Effector CD4-positive, alpha-beta T cell (primary cell): Measurements from ENCODE around the gene CPZ.
"Not testable (repeated sequence)": the region's sequence is repeated elsewhere in the genome, so short reads cannot be mapped to it uniquely, and the experiment has no call there.

ENCODE experiments used
- DNase-seq: peaks from one replicate; pipeline ENCODE4 v3.0.0-alpha.2; 2020

The CPZ gene

DNA sequence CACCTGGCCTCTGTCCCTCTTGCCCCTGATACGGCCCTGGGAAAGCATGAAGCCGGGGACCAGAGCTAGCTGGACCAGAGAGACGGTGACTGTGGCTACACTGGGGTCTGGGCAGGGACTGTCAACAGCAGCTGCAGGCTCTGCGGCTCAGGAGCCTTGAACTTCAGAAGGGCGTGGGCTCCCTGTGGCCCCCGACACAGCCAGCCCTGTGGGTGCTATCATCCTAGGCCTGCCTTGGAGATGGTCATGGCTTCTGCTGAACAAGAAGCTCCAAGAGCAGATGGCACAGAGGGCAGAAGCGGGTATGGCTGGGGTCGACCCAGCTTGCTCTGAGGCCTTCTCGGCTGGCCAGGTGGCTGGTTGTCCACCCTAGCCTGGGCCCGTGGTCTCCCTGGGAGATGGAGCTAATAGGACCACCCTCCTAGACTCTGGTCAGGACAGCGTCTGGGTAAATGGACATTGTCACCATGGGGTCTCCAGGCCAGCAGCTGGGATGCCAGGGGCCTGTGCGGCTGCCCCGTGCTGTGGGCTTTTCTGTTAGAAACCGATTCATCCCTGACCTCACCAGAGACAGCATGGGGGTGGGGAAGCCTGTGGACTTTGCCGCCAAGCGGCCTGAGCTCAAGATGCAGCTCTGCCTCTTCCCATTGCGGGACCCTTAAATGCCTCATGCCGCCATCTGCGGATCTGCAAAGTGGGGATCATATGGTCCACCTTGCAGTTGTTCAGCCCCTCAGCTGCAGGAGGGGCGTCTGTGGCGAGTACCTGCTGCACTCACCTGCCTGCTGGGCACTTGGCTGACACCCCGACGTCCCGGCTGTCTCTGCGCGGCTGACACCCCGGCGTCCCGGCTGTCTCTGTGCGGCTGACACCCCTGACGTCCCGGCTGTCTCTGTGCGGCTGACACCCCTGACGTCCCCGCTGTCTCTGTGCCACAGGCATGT is 21.1 kb downstream of the CPZ start:
- DNase-seq = no peak

DNA sequence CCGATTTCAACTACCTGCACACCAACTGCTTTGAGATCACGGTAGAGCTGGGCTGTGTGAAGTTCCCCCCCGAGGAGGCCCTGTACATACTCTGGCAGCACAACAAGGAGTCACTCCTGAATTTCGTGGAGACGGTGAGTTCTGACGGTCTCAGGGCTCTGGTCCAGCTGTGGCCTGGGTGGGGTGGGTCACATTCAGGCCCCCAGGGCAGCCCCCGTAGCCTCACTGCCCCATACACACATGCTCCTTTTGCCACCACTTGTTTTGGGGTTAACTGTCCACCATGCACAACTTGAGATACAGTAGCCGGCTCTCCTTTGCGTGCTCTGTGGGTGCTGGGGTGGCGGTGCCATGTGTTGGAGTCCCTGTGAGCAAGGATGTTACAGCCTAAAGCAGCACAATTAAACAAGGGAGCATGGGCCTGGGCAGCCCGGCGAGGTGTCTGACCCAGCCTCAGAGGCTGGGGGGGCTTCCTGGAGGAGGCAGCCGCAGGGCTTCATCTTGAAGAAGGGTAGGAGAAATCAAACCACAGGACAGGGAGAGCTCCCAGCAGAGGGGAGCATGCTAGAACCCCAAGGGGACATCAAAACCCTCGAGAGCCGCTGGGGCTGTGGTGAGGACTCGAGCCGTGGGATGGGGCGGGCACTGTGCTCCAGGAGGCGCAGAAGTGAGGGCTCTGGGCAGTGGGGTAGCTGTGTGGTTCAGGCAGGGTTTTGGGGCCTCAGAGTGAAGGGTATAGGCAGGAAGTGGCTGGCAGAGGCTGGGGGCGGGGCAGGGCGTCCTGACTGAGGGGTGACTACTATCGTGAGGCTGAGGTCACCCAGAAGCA is 22.0 kb downstream of the CPZ start:
- DNase-seq = no peak

DNA sequence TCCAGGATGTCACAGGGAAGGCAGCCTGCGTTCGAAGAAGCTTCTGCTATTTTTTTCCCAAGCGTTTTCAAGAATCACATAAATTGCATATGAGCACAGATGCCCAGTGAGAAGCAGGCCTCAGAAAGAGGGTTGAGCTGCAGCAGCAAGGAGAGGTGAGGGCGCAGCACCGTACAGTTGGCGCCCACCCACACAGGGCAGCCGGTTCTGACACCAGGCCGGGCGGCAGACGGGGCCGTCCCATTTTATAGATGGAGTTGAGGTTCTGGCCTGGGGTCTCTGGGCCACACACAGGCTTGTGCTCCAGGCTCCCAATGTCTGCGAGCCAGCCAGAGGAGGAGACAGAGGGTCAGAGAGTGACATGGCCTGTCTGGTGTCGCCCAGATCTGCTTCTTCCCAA is 22.8 kb downstream of the CPZ start:
- no peak for DNase-seq

DNA sequence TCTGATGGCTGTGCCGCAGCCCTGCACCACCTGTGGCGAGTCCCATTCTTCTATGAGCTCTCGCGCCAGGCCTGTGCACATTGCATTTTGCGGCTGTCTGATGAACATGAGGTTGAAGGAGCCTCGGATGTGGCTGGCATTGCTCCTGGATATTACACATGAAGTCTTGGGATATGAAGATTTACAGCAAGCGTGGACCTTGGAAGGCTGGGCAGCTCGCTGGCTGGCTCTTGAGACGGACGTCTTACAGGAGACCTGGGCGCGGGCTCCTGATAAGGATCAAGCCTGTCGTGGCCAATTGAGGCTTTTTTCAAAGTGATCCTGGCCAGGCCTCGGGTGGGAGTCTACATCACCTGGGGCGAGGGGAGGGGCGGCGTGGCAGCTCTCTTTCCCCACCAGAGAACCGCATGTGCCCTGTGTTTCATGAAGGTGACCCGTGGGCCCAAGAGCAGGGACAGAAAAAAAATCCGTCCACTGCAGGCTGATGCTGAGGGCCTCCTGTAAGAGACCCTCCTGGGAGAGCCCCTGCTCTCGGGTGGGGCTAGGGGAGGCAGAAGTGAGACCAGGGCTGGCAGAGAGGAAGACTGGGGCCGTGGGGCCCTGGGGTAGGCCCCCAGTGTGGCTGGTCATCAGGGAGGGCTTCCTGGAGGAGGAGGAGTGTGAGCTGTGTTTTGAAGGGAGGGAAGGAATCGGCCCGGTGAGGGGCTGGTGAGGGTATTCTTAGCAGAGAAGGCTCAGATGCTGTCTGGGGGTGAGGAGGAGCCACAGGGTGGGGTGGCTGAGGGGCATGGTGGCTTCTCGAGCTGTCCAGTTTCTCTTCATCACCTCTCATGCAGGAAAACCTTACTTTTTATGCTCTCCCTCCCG is 23.6 kb downstream of the CPZ start:
- DNase-seq = no peak

DNA sequence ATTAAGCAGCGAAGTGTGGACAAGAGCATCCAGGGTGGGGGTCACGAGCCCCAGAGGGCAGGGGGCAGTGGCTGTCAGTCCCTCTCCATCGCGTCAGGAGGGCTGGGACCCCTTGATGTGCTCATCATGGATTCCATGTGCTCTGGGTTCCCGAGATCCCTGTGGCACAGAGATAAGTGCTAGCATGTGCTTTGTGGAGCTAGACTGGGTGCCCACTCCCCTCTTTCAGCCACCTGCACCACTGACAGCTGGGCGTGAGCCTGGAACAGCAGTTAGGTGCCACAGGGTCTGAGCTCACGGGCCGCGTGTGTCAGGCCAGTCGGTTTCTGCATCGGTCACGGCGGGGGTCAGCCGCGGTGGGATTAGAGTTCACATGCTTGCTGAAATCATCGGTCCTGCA is 24.3 kb downstream of the CPZ start:
- DNase-seq = no peak

DNA sequence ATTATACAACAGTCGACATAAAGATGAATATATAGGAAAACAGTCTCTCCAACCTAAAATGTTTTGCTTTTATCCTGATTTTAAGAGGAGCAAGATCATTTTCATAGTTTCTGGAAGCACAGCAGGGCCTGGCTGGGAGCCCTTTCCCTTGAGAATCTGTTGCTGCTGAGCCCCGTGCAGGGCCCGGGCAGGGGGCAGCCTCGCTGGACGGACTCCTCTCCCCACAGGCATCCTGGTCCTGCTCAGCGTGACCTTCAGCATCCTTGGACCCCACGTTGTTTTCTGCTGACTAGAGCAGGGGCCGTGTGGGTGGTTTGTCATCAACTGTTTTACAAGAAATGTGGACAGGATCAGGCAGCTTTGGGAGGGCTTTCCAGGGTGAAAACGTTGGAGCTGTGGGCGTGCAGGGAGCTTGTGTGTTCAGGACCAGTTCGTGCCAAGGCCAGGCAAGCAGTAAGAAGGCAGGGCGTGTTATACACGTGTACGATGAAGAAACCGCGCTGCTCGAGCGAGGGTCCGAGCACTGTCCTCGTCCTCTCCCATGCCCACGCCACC is 25.0 kb downstream of the CPZ start:
- no peak for DNase-seq

DNA sequence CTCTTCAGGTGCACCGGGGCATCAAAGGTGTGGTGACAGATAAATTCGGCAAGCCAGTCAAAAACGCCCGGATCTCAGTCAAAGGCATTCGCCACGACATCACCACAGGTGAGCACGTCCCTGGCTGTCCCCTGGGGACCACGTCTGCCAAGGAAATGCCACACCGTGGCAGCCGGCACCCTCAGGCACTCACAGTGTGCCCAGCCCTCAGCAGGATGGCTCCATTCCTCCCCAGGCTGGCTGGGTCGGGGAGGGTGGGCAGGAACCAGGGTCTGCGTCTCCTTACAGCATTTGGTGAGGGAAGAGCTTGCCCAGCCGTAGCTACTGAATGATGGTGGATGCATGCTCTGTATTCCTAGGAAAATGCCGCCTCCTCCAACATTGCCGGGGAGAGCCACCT is 25.9 kb downstream of the CPZ start:
- no peak for DNase-seq

DNA sequence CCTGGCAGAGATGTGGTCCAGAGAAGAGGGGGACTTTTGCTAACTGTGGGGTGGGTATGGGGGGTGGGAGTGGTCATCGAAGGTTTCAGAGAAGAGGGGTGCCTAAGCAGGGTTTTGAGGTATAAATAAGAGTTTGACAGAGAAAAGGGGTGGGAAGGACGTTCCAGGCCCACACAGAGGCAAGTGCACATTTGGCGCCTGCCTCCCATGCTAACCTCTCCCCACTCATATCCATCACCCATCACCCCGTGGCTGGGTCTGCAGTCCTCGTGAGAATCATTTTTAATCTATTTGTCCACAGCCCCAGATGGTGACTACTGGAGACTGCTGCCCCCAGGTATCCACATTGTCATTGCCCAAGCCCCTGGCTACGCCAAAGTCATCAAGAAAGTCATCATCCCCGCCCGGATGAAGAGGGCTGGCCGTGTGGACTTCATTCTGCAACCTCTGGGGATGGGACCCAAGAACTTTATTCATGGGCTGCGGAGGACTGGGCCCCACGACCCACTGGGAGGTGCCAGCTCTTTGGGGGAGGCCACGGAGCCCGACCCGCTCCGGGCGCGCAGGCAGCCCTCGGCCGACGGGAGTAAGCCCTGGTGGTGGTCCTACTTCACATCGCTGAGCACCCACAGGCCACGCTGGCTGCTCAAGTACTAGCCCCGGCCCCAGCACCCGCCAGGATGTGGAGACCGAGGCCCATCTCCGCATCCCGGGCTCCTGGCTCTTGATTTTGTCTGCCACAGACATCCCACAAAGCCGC is 26.6 kb downstream of the CPZ start:
- no peak for DNase-seq

DNA sequence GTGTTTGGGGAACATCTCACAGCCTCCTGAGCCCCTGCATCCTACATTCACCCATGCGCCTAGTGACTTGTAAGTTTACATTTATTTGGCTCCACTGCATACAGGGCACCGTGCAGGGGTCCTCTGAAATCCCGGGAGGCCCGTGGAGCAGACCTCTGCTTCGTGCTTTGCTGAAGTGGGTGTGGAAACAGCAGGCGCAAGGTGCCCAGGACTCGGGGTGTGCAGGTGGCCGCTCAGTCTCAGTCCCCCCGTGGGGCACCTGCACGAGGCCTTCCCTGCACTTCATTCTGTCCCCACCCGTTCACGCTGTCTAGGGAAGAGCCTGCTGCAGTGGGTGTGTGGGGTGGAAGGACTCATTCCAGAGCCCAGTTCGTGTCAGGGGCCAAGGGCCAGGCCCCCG is 28.6 kb downstream of the CPZ start:
- not testable (repeated sequence) for DNase-seq

DNA sequence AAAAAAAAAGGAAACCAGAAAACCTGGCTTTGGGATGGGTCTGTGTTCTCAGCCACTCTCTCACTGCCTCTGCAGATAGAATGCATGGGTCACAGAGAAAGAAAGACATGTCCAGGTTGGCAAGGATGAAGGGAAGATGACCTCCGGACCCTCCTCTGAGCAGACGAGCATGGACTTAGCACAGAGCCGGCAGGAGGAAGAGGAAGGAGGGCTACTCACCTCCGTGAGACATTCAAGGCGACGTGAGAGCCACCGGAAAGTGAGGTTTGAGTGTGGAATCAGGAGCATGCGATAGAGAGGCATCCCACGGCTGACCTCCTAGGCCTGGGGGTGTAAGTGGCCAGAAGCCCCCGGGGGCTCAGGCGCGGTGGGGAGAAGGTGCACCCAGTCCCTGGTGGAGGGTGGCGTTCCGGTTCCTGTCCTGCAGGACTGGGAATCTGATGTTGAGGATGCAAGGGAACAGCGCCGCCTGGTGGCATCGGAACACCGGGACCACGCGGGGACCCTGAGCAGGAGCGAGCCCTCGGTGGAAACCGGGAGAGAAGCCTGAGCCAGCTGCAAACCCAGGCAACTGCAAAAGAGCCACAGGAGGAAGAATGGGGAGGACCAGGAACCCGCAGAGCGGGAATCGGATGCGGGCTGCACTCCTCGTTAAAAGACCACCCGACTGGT is 32.2 kb downstream of the CPZ start:
- not testable (repeated sequence) for DNase-seq

DNA sequence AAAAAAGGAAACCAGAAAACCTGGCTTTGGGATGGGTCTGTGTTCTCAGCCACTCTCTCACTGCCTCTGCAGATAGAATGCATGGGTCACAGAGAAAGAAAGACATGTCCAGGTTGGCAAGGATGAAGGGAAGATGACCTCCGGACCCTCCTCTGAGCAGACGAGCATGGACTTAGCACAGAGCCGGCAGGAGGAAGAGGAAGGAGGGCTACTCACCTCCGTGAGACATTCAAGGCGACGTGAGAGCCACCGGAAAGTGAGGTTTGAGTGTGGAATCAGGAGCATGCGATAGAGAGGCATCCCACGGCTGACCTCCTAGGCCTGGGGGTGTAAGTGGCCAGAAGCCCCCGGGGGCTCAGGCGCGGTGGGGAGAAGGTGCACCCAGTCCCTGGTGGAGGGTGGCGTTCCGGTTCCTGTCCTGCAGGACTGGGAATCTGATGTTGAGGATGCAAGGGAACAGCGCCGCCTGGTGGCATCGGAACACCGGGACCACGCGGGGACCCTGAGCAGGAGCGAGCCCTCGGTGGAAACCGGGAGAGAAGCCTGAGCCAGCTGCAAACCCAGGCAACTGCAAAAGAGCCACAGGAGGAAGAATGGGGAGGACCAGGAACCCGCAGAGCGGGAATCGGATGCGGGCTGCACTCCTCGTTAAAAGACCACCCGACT is 37.8 kb downstream of the CPZ start:
- DNase-seq = not testable (repeated sequence)

DNA sequence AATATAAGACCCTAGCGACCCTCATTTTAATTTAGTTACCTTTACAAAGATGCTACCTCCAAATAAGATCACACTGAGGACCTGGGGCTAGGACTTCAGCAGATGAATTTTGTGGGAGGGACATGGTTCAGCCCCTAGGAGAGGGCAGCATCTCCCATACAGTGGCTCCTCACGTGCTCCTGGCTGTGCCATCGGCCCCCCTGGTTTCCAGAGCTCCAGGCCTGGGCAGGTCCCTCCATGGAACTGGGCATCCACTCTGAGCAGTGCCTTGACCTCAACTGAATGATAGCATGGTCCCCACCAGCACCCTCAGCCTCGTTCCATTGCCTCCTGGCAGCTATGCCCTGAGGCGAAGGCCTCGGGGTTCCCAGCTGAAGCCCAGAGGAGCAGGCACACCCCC is 39.3 kb downstream of the CPZ start:
- not testable (repeated sequence) for DNase-seq

DNA sequence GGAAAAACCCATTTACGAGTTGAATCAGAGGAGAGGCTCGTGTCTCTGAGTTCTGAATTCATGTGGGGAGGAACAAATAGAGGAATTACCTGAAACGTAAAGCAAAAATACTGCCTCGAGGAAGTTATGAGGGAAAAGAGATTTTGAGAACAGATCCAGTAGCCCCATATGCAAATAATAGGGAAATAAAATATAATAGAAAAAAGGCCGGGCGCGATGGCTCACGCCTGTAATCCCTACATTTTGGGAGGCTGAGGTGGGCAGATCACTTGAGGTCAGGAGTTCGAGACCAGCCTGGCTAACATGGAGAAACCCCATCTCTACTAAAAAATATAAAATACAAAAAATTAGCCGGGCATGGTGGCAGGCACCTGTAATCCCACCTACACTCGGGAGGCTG is 42.2 kb downstream of the CPZ start:
- DNase-seq = not testable (repeated sequence)

DNA sequence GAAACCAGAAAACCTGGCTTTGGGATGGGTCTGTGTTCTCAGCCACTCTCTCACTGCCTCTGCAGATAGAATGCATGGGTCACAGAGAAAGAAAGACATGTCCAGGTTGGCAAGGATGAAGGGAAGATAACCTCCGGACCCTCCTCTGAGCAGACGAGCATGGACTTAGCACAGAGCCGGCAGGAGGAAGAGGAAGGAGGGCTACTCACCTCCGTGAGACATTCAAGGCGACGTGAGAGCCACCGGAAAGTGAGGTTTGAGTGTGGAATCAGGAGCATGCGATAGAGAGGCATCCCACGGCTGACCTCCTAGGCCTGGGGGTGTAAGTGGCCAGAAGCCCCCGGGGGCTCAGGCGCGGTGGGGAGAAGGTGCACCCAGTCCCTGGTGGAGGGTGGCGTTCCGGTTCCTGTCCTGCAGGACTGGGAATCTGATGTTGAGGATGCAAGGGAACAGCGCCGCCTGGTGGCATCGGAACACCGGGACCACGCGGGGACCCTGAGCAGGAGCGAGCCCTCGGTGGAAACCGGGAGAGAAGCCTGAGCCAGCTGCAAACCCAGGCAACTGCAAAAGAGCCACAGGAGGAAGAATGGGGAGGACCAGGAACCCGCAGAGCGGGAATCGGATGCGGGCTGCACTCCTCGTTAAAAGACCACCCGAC is 43.5 kb downstream of the CPZ start:
- not testable (repeated sequence) for DNase-seq

DNA sequence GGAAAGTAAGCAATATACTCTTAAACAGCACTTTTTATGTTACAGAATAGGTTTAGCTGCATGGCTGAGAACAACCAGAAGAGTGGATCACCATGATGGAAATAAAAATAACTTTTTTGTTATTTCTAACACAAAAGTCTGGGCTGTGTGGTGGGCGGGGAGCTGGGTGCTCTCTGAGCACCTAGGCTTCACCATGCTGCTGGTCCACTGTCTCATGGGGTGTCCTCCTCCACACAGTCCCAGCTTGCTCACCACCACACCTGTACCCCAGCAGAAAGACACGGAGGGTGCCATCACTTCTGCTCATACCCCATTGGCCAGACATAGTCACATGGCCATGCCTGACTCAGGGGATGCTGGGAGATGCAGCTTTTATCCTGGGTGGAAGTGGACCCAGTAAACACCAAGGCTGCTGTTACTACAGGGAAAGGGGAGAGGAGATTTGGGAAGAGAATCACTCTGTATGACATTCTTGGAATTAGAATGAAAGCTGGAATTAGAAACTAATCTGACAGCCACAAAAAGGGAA is 45.0 kb downstream of the CPZ start:
- no peak for DNase-seq

DNA sequence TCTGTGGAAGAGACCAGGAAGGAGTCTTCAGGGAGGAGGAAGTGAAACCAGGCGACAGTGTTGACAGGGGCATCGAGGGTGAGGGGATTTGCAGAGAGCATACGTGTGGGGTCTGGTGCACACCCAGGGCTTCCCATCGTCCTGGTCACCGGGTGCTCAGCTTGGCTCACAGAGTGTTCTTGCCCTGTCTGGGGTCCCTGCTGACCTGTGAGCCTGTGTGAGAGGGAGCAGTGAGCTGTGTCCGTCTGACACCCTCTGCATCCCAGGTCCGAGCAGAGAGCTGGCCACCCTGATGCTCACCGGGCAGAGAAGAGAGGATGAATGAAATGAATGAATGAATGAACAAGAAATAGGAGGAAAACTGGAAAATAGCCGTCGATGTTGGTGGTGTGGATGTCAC is 46.5 kb downstream of the CPZ start:
- no peak for DNase-seq

DNA sequence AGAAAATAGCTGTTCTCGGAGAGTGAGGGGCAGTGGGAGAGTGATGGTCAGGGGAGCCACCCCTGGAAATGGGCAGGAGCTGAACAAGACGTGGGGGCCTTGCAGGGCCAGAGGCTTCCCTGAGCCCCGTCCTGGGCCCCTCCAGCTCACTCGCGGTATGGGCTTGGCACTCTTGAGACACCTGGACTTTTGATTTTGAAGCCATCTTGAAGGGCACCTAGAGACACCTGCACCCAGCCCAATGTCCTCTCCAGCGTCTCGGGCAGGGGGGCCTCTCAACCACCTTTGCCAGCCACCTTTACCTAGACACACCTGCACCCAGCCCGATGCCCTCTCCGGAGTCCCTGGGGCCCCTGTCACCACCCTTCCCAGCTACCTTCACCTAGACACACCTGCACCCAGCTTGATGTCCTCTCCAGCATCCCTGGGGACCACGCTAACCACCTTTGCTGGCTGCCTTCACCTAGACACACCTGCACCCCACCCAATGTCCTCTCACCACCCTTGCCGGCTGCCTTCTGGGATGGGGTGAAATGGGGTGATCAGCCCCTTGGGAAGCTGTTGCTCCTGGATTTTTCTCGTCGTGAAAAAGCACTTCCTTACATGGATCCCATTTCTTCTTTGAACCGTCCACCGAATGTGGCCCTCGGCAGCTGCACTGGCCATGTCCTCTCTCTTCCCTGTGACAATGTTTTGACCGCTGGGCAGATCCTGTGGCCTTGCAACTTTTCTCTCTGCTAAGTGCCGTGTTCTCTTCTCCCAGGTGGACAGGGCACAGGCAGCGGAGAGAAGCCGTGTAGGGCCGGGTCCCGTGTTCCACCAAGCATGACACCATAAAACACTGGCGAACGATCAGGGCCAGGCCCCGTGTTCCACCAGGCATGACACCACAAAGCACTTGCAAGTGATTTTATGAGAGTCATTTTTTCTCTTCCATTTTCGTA is 47.5 kb downstream of the CPZ start:
- no peak for DNase-seq

DNA sequence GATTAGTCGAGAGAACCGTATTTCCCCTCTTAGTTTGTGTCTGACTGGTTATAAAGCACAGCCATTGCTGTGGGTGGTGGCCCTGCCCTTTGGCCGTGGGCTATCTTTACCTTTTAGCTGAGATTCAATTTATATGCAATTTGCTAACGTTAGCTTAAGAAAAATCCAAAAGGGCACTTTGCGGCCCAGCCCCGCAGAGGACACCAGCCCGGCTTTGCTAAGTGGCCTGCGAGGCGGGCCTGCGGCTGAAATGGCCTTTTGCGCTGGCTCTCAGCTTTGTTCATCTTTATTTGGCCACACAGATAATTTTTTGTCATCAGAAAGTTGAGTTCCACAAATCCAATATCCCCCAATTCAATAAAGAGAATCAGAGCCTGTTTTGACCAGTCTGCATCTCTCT is 48.3 kb downstream of the CPZ start:
- no peak for DNase-seq

DNA sequence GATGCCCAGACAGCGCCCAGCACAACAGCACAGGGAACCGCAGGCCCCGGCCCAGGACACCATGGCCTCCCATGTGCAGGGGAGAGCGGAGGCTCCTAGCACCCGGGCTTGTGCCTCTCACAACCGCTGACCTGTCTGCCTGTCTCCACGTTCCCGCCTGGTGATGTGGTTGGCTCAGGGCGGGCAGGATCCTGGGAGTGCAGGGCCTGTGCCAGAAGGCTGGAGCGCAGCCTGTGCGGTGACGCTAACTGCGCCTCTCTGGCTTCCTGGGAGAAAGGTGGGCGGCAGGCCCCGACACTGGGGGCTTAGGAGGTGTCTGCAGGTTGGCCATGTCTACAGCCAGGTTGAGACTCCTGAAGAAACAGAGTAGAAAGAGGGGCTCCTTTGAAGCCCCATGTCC is 48.7 kb downstream of the CPZ start:
- no peak for DNase-seq
